KMS-11 (cell line): ENCODE data around the gene PLXNB2.
"Not testable (repeated sequence)": the region's sequence is repeated elsewhere in the genome, so short reads cannot be mapped to it uniquely, and the experiment has no call there.

Experiments
- H2AFZ ChIP-seq: fragments of 200-600 bp; sonication (generic); 2 replicates; pipeline ENCODE4 v1.6.1; 2016; ENCODE audit warnings: antibody characterized with exemption, mixed run types, low read depth
- H3K27ac ChIP-seq: fragments of 200-600 bp; sonication (generic); 2 replicates; pipeline ENCODE4 v1.6.1; 2016; ENCODE audit warnings: mild to moderate bottlenecking, mixed run types
- H3K27me3 ChIP-seq: fragments of 200-600 bp; sonication (generic); 2 replicates; pipeline ENCODE4 v1.6.1; 2017; ENCODE audit warnings: mild to moderate bottlenecking, low read depth, mixed run types, moderate library complexity; ENCODE audit not compliant: insufficient read depth
- H3K36me3 ChIP-seq: fragments of 200-600 bp; sonication (generic); 2 replicates; pipeline ENCODE4 v1.6.1; 2017; ENCODE audit warnings: mild to moderate bottlenecking, mixed run types; ENCODE audit not compliant: insufficient read depth
- H3K4me1 ChIP-seq: fragments of 200-600 bp; sonication (generic); 2 replicates; pipeline ENCODE4 v1.6.1; 2016; ENCODE audit warnings: mild to moderate bottlenecking, low read depth, mixed run types; ENCODE audit not compliant: poor library complexity, severe bottlenecking
- H3K4me2 ChIP-seq: fragments of 200-600 bp; sonication (generic); 2 replicates; pipeline ENCODE4 v1.7.0; 2016; ENCODE audit warnings: mild to moderate bottlenecking, mixed run types
- H3K4me3 ChIP-seq: fragments of 200-600 bp; sonication (generic); IDR thresholded peaks from 2 replicates; pipeline ENCODE4 v1.6.1; 2017; ENCODE audit warnings: low read depth, low read length, mixed read lengths; ENCODE audit not compliant: insufficient read depth
- H3K79me2 ChIP-seq: fragments of 200-600 bp; sonication (generic); 2 replicates; pipeline ENCODE4 v1.6.1; 2016; ENCODE audit warnings: low read depth, mixed run types; ENCODE audit not compliant: insufficient read depth
- H3K9ac ChIP-seq: fragments of 200-600 bp; sonication (generic); 2 replicates; pipeline ENCODE4 v1.6.1; 2016; ENCODE audit warnings: mild to moderate bottlenecking, mixed run types
- H4K20me1 ChIP-seq: fragments of 200-600 bp; sonication (generic); 2 replicates; pipeline ENCODE4 v1.6.1; 2016; ENCODE audit warnings: mild to moderate bottlenecking, mixed run types; ENCODE audit not compliant: insufficient read depth
- CTCF ChIP-seq: fragments of 200-600 bp; sonication (generic); conservative IDR thresholded peaks from 2 replicates; pipeline ENCODE4 v1.6.1; 2017; ENCODE audit warnings: low read depth, mild to moderate bottlenecking, antibody characterized with exemption, low read length, moderate library complexity, mixed read lengths

PLXNB2 gene

GRCh38 chr22:50326956-50327710 lies 19.7 kb upstream of the PLXNB2 start, which contains the start of gene DENND6B:
TSS of gene DENND6B (minus strand) at chr22:50327012. CDS start at chr22:50326988, 24 bp downstream.
- Histone ChIP-seq H3K4me1 (peaks cover 6% of the 10 kb centered on the region), H3K27ac (peak within 1 kb of the TSS; percentile 48)

GRCh38 chr22:50326225-50326955 lies 18.9 kb upstream of the PLXNB2 start:
- Histone ChIP-seq H3K9ac (no peak overlapping the region), H3K27ac (no peak overlapping the region), H3K4me2 (peak overlapping the region; percentile 45), H3K79me2 (no peaks in the 10 kb centered on the region), H4K20me1 (no peaks in the 10 kb centered on the region), H3K36me3 (no peaks in the 10 kb centered on the region), H3K4me1 (peaks cover 6% of the 10 kb centered on the region), H3K27me3 (no peaks in the 10 kb centered on the region), H3K4me3 (no peak overlapping the region), H2AFZ (no peak overlapping the region)
- no peak for TF ChIP-seq CTCF

More at GRCh38 chr22:50326956-50327710, 19.7 kb upstream of the PLXNB2 start, which contains the start of gene DENND6B:
- H3K79me2 ChIP-seq, result no peaks in the 10 kb centered on the region
- peak within 1 kb of the TSS; percentile 57 for H2AFZ ChIP-seq
- no peaks in the 10 kb centered on the region for H3K27me3 ChIP-seq
- H3K4me3 ChIP-seq, result no peak within 1 kb of the TSS
- peak within 1 kb of the TSS; percentile 63 for H3K4me2 ChIP-seq
- no peaks in the 10 kb centered on the region for H4K20me1 ChIP-seq
- peak within 1 kb of the TSS; percentile 74 for H3K9ac ChIP-seq
- H3K36me3 ChIP-seq, result no peaks in the 10 kb centered on the region
- TF ChIP-seq CTCF, result no peak

GRCh38 chr22:50325444-50326224 lies 18.2 kb upstream of the PLXNB2 start:
- H3K36me3 ChIP-seq, result no peaks in the 10 kb centered on the region
- peaks cover 6% of the 10 kb centered on the region for H3K4me1 ChIP-seq
- H3K27ac ChIP-seq, result no peak overlapping the region
- TF ChIP-seq CTCF, result no peak
- no peak overlapping the region for H2AFZ ChIP-seq
- no peak overlapping the region for H3K4me3 ChIP-seq
- peak overlapping the region; percentile 45 for H3K4me2 ChIP-seq
- no peaks in the 10 kb centered on the region for H3K79me2 ChIP-seq
- H4K20me1 ChIP-seq, result no peaks in the 10 kb centered on the region
- no peaks in the 10 kb centered on the region for H3K27me3 ChIP-seq
- H3K9ac ChIP-seq, result no peak overlapping the region

GRCh38 chr22:50323900-50324299 lies 16.5 kb upstream of the PLXNB2 start:
- Histone ChIP-seq H3K27ac (no peak overlapping the region), H3K9ac (no peak overlapping the region), H3K79me2 (no peaks in the 10 kb centered on the region), H4K20me1 (no peaks in the 10 kb centered on the region), H3K4me3 (no peak overlapping the region), H3K4me2 (no peak overlapping the region), H3K36me3 (no peaks in the 10 kb centered on the region), H3K4me1 (peaks cover 6% of the 10 kb centered on the region), H2AFZ (no peak overlapping the region), H3K27me3 (no peaks in the 10 kb centered on the region)
- no peak for TF ChIP-seq CTCF

- not testable (repeated sequence) for H3K4me1 ChIP-seq, H3K4me2 ChIP-seq, H3K9ac ChIP-seq, H3K36me3 ChIP-seq, H4K20me1 ChIP-seq, H3K27ac ChIP-seq, H3K27me3 ChIP-seq, H3K4me3 ChIP-seq, H3K79me2 ChIP-seq, H2AFZ ChIP-seq
These were observed 15.1 kb upstream of the PLXNB2 start for GRCh38 chr22:50322382-50323104.
